HepG2 (cell line): ENCODE data around the gene ORC2. TPM values are rescaled to one million over a fixed set of nuclear protein-coding genes. Genes with fewer than 3 reads are reported as not detected.

ENCODE experiments used
- ATAC-seq: fragments of 200-7000 bp; cut with Tn5 transposase; 3 replicates; pipeline ENCODE4 v1.9.1; 2020; ENCODE audit warnings: mild to moderate bottlenecking, moderate library complexity
- BruUV-seq: library from RNA; stranded (reverse); fragments of 400-500 nt; replicated peaks from 2 replicates; lab custom pipeline; 2021; lab: Mats Ljungman, UMichigan
- CTCF ChIA-PET: fragments of 300-600 bp; formaldehyde crosslinking; extraction: SDS; loops from one replicate; lab custom pipeline; 2021; ENCODE audit warnings: low total read pairs, inconsistent platforms, low intra/inter-chr PET ratio; lab: Yijun Ruan, JAX
- POLR2A ChIA-PET: fragments of 350-600 bp; sonication (Branson Sonifier 250); formaldehyde crosslinking; loops from one replicate; lab custom pipeline; 2020; ENCODE audit warnings: antibody characterized with exemption, inconsistent platforms; lab: Yijun Ruan, JAX
- DNase-seq: peaks from one replicate; pipeline ENCODE4 v3.0.0-alpha.2; 2015; ENCODE audit warnings: low spot score
- FAIRE-seq: peaks from 3 replicates; lab custom pipeline; 2011; peaks lifted over from hg19 to GRCh38; lab: Jason Lieb, UNC
- H2AFZ ChIP-seq: one replicate; pipeline ENCODE4 v1.6.1; 2011; ENCODE audit warnings: low read length, inconsistent platforms
- H3K27ac ChIP-seq: fragments of 300-600 bp; 3 replicates; pipeline ENCODE4 v1.8.0; 2011; ENCODE audit warnings: mixed run types, mild to moderate bottlenecking, mixed read lengths, low read length, inconsistent platforms; ENCODE audit not compliant: insufficient read depth; ENCODE audit errors: extremely low read length
- H3K27me3 ChIP-seq, 2 experiments: fragments of 200-600 bp in 1 of 2; 2 replicates in 1 of 2; 3 replicates in 1 of 2; pipeline versions ENCODE4 v1.6.0 to v1.8.0; 2011; ENCODE audit warnings: low read length in 2 of 2, mild to moderate bottlenecking in 2 of 2, moderate library complexity in 2 of 2, inconsistent platforms in 1 of 2; ENCODE audit not compliant: insufficient read depth in 2 of 2, control insufficient read depth in 1 of 2
- H3K36me3 ChIP-seq, 2 experiments: fragments of 200-600 bp in 1 of 2; replicated peaks in 1 of 2; 2 replicates in 1 of 2; 3 replicates in 1 of 2; pipeline versions ENCODE4 v1.5.1 to v1.8.0; 2011; ENCODE audit warnings: low read length in 2 of 2, inconsistent platforms in 1 of 2; ENCODE audit not compliant: insufficient read depth in 2 of 2, control insufficient read depth in 1 of 2
- H3K4me1 ChIP-seq: 2 replicates; pipeline ENCODE4 v1.5.1; 2012; ENCODE audit warnings: low read length, inconsistent platforms; ENCODE audit not compliant: insufficient read depth
- H3K4me2 ChIP-seq: 2 replicates; pipeline ENCODE4 v1.6.0; 2011; ENCODE audit warnings: low read depth, low read length, inconsistent platforms
- H3K4me3 ChIP-seq, 3 experiments: fragments of 200-600 bp in 1 of 3; sonication (generic), shearing (Covaris generic) in 1 of 3; replicated peaks in 1 of 3; 2 replicates each; pipeline ENCODE4 v1.5.1; 2011 to 2016; ENCODE audit warnings: low read length in 3 of 3, inconsistent platforms in 2 of 3, low read depth in 2 of 3, mild to moderate bottlenecking in 2 of 3, control low read depth in 1 of 3, mixed read lengths in 1 of 3; ENCODE audit not compliant: insufficient read depth in 1 of 3
- H3K79me2 ChIP-seq: one replicate; pipeline ENCODE4 v1.6.1; 2011; ENCODE audit warnings: low read length, inconsistent platforms; ENCODE audit not compliant: insufficient read depth
- H3K9ac ChIP-seq: 2 replicates; pipeline ENCODE4 v1.6.0; 2011; ENCODE audit warnings: mild to moderate bottlenecking, low read depth, low read length, inconsistent platforms; ENCODE audit not compliant: insufficient read depth
- H3K9me3 ChIP-seq: 2 replicates; pipeline ENCODE4 v1.5.1; 2012; ENCODE audit warnings: mild to moderate bottlenecking, low read length
- H4K20me1 ChIP-seq: 2 replicates; pipeline ENCODE4 v1.6.0; 2011; ENCODE audit warnings: inconsistent platforms, mild to moderate bottlenecking, low read length, moderate library complexity; ENCODE audit not compliant: insufficient read depth
- ERF ChIP-seq: IDR thresholded peaks from 2 replicates; pipeline ENCODE4 v1.6.1; 2018; ENCODE audit warnings: missing biosample characterization, missing genetic modification reagents
- GTF3A ChIP-seq: sonication (generic); formaldehyde crosslinking; conservative IDR thresholded peaks from 2 replicates; pipeline ENCODE4 v1.4.0; 2020; ENCODE audit warnings: mild to moderate bottlenecking, missing genetic modification reagents
- MIXL1 ChIP-seq: IDR thresholded peaks from 2 replicates; pipeline ENCODE4 v1.6.1; 2016
- REPIN1 ChIP-seq: sonication (generic); formaldehyde crosslinking; IDR thresholded peaks from 2 replicates; pipeline ENCODE4 v1.8.0; 2022; ENCODE audit warnings: missing genetic modification reagents, low read depth, mild to moderate bottlenecking, borderline replicate concordance
- RXRB ChIP-seq: IDR thresholded peaks from 2 replicates; pipeline ENCODE4 v1.6.1; 2016; ENCODE audit warnings: borderline replicate concordance, missing genetic modification reagents, missing compliant biosample characterization
- SOX5 ChIP-seq: IDR thresholded peaks from 2 replicates; pipeline ENCODE4 v1.6.1; 2016; ENCODE audit warnings: borderline replicate concordance
- SRSF9 ChIP-seq: fragments of 200-400 bp; formaldehyde crosslinking; IDR thresholded peaks from 2 replicates; pipeline ENCODE4 v1.6.1; 2018; ENCODE audit warnings: borderline replicate concordance, mild to moderate bottlenecking, low read depth, low read length; ENCODE audit not compliant: insufficient read depth, poor library complexity, severe bottlenecking
- TAF15 ChIP-seq: fragments of 200-400 bp; formaldehyde crosslinking; IDR thresholded peaks from one replicate; pipeline ENCODE4 v1.6.1; 2018; ENCODE audit warnings: mild to moderate bottlenecking, low read depth, low read length; ENCODE audit not compliant: poor library complexity, severe bottlenecking
- XRCC5 ChIP-seq: fragments of 200-400 bp; formaldehyde crosslinking; optimal IDR thresholded peaks from 2 replicates; pipeline ENCODE3; 2017; ENCODE audit warnings: mild to moderate bottlenecking, low read length
- YEATS2 ChIP-seq: sonication (generic); formaldehyde crosslinking; IDR thresholded peaks from 2 replicates; pipeline ENCODE4 v1.4.0; 2020; ENCODE audit warnings: missing genetic modification reagents, borderline replicate concordance
- ZBTB1 ChIP-seq: sonication (generic); formaldehyde crosslinking; IDR thresholded peaks from 2 replicates; pipeline ENCODE4 v1.4.0; 2020; ENCODE audit warnings: missing genetic modification reagents, borderline replicate concordance
- ZNF12 ChIP-seq: sonication (generic); formaldehyde crosslinking; IDR thresholded peaks from 2 replicates; pipeline ENCODE4 v1.5.0; 2020; ENCODE audit warnings: missing genetic modification reagents
- ZNF124 ChIP-seq: sonication (generic); formaldehyde crosslinking; IDR thresholded peaks from 2 replicates; pipeline ENCODE4 v1.4.0; 2020; ENCODE audit warnings: missing genetic modification reagents
- ZNF317 ChIP-seq: sonication (generic); formaldehyde crosslinking; IDR thresholded peaks from 2 replicates; pipeline ENCODE4 v1.5.0; 2020; ENCODE audit warnings: mild to moderate bottlenecking, missing genetic modification reagents
- ZNF331 ChIP-seq: sonication (generic); formaldehyde crosslinking; IDR thresholded peaks from 2 replicates; pipeline ENCODE4 v1.4.0; 2020; ENCODE audit warnings: missing genetic modification reagents
- ZNF431 ChIP-seq: sonication (generic); formaldehyde crosslinking; IDR thresholded peaks from 2 replicates; pipeline ENCODE4 v1.9.0; 2022; ENCODE audit warnings: missing genetic modification reagents, low read depth, mild to moderate bottlenecking, borderline replicate concordance
- ZNF549 ChIP-seq: sonication (generic); formaldehyde crosslinking; IDR thresholded peaks from 2 replicates; pipeline ENCODE4 v1.5.0; 2020; ENCODE audit warnings: missing genetic modification reagents
- ZNF720 ChIP-seq: sonication (generic); formaldehyde crosslinking; IDR thresholded peaks from 2 replicates; pipeline ENCODE4 v1.4.0; 2020; ENCODE audit warnings: missing genetic modification reagents
- WGBS: methylation state at CpG from one replicate; pipeline ENCODE4 v1.1.6; 2017; ENCODE audit warnings: low lambda C conversion rate; 5-methylcytosine and 5-hydroxymethylcytosine counted together
- in situ Hi-C: cut with HindIII; loops from 2 replicates; pipeline ENCODE4 v1.10.0; 2017; ENCODE audit warnings: low pct_unique_long_range_greater_than_20kb; ENCODE audit not compliant: extremely low pct_ligation_motif_present
- intact Hi-C: fragments of 100-400 bp; cut with micrococcal nuclease; formaldehyde crosslinking; loops from one replicate; pipeline ENCODE4 v1.10.0; 2022; ENCODE audit not compliant: unreplicated experiment
- polyA plus RNA-seq, 8 experiments: library from polyadenylated mRNA; depleted of rRNA in 3 of 8; stranded (reverse) in 7 of 8; unstranded in 1 of 8; fragments of >200 nt; fragmentation: Illumina TruSeq in 4 of 8; extraction: Trizol in 4 of 8; gene quantifications; 2 replicates each; pipeline versions ENCODE4 v1.2.1 to v1.2.3, GENCODE V29; 2011 to 2016; ENCODE audit warnings: low read depth in 4 of 8, missing spikeins in 1 of 8, mixed read lengths in 1 of 8; ENCODE audit not compliant: insufficient read depth in 1 of 8
- total RNA-seq, 5 experiments: library from RNA; depleted of rRNA; stranded (reverse); fragments of >200 nt; fragmentation: Illumina TruSeq; extraction: Trizol; gene quantifications; 2 replicates each; pipeline ENCODE4 v1.2.3, GENCODE V29; 2016; ENCODE audit warnings: low read depth in 1 of 5
- TF ChIP-seq, protein P1 (sequence below): IDR thresholded peaks from 2 replicates; pipeline ENCODE4 v1.6.1; 2012; ENCODE audit warnings: low read depth, low read length, improper control_type of control experiment
- TF ChIP-seq, protein P2 (sequence below): sonication (generic); formaldehyde crosslinking; IDR thresholded peaks from 2 replicates; pipeline ENCODE4 v1.4.0; 2020; ENCODE audit warnings: missing genetic modification reagents, borderline replicate concordance

The ORC2 gene
- total and polyA plus RNA-seq, 2 of the 13 experiments (the other 11 are each of a cell fraction or from before 2014, with no cell fraction given): 19.3 to 73.5 TPM

DNA sequence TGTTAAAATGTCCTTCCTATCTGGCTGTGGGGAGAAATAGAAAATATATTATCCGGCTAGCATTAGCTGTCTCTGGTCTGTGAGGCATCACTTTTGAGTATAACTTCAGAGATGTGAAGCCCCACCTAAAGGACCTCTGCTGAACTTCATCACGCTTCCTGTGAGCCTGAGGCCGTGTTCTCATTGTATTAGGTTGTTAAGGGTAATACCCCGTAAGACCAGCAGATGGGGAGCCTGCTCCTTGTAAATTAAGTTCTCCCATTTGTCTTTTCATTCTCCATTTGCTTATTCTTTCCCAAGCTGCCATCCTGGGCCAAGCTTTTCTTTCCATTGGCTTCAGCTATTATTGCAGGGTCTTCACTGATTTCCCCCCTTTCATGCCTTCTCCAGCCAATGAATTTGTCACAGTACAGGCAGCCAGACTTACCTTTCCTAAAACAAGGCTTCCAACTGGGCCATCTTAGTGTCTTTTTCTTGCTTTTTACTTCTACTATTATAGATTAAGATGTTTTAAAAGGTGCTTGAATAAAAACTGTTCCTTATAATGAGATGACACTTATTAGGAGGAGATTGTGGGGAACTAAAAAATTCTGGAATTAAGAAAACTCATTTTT is 61.9 kb downstream of the ORC2 start:
- Histone ChIP-seq H3K27me3 (no peaks in the 10 kb centered on the region), H2AFZ (no peak overlapping the region), H3K4me2 (no peak overlapping the region), H4K20me1 (no peaks in the 10 kb centered on the region), H3K9me3 (no peaks in the 10 kb centered on the region), H3K4me3 (no peak overlapping the region), H3K36me3 (peaks cover 28 to 70% of the 10 kb centered on the region in 2 experiments), H3K9ac (no peak overlapping the region), H3K27ac (no peak overlapping the region), H3K79me2 (no peaks in the 10 kb centered on the region), H3K4me1 (no peaks in the 10 kb centered on the region)
- ChIA-PET CTCF (interaction anchor here (0.8 to 2.6 kb wide), 5 partner anchors 167 to 275 kb away, joined by 3 to 30 read pairs (median 8); no protein-coding TSS in a partner anchor), POLR2A (interaction anchor here (0.7 to 1.2 kb wide), 3 partner anchors 11 to 276 kb away, joined by 3 to 8 read pairs (median 4); partner anchors contain the start of genes NIF3L1 and PPIL3)
- FAIRE-seq (peak; percentile 94), DNase-seq (peak; percentile 94), ATAC-seq (peak; percentile 97)
- 13% methylated on average over 4 of the region's 4 CpGs for WGBS
- in situ Hi-C loops (no loop called here), intact Hi-C loops (loop anchor here (1.0 to 5.0 kb wide), 6 partner anchors 61 to 331 kb away; partner anchors contain the start of genes CFLAR, HYCC2 and ORC2)
- BruUV-seq: no TSS peak
- TF ChIP-seq ZNF720 (no peak), ZNF431 (CRISPR knock-in tag) (no peak), ZNF331 (peak; percentile 17; the same call in 1 of the 2 replicates), ERF (peak; percentile 32; the same call in 1 of the 2 replicates), ZNF549 (no peak), TAF15 (no peak), REPIN1 (CRISPR knock-in tag) (peak; percentile 56; the same call in 1 of the 2 replicates), SRSF9 (no peak), YEATS2 (peak; percentile 37; the same call in 1 of the 2 replicates), ZNF317 (CRISPR knock-in tag) (0 out of 2 replicates have a peak, but pooled peaks have one; percentile 32), MIXL1 (CRISPR knock-in tag) (peak; percentile 54; the same call in 1 of the 2 replicates), XRCC5 (peak; percentile 60), GTF3A (CRISPR knock-in tag) (0 out of 2 replicates have a peak, but pooled peaks have one; percentile 30), ZNF12 (CRISPR knock-in tag) (0 out of 2 replicates have a peak, but pooled peaks have one; percentile 32), ZNF124 (peak; percentile 27; the same call in 1 of the 2 replicates), ZBTB1 (no peak), SOX5 (CRISPR knock-in tag) (0 out of 2 replicates have a peak, but pooled peaks have one; percentile 39), RXRB (CRISPR knock-in tag) (peak; percentile 54; the same call in 1 of the 2 replicates)
- TF ChIP-seq, protein P1, sequence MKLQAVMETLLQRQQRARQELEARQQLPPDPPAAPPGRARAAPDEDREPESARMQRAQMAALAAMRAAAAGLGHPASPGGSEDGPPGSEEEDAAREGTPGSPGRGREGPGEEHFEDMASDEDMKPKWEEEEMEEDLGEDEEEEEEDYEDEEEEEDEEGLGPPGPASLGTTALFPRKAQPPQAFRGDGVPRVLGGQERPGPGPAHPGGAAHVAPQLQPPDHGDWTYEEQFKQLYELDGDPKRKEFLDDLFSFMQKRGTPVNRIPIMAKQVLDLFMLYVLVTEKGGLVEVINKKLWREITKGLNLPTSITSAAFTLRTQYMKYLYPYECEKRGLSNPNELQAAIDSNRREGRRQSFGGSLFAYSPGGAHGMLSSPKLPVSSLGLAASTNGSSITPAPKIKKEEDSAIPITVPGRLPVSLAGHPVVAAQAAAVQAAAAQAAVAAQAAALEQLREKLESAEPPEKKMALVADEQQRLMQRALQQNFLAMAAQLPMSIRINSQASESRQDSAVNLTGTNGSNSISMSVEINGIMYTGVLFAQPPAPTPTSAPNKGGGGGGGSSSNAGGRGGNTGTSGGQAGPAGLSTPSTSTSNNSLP: peak; percentile 58; the same call in 1 of the 2 replicates
- TF ChIP-seq, protein P2, sequence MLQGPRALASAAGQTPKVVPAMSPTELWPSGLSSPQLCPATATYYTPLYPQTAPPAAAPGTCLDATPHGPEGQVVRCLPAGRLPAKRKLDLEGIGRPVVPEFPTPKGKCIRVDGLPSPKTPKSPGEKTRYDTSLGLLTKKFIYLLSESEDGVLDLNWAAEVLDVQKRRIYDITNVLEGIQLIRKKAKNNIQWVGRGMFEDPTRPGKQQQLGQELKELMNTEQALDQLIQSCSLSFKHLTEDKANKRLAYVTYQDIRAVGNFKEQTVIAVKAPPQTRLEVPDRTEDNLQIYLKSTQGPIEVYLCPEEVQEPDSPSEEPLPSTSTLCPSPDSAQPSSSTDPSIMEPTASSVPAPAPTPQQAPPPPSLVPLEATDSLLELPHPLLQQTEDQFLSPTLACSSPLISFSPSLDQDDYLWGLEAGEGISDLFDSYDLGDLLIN: no peak
